Measurements from ENCODE around the gene ECHDC1. TPM values are rescaled to one million over a fixed set of nuclear protein-coding genes. Genes with fewer than 3 reads are reported as not detected.

ECHDC1 gene
- total RNA-seq, 1 experiment from 2014 or later = 60.0 TPM

DNA sequence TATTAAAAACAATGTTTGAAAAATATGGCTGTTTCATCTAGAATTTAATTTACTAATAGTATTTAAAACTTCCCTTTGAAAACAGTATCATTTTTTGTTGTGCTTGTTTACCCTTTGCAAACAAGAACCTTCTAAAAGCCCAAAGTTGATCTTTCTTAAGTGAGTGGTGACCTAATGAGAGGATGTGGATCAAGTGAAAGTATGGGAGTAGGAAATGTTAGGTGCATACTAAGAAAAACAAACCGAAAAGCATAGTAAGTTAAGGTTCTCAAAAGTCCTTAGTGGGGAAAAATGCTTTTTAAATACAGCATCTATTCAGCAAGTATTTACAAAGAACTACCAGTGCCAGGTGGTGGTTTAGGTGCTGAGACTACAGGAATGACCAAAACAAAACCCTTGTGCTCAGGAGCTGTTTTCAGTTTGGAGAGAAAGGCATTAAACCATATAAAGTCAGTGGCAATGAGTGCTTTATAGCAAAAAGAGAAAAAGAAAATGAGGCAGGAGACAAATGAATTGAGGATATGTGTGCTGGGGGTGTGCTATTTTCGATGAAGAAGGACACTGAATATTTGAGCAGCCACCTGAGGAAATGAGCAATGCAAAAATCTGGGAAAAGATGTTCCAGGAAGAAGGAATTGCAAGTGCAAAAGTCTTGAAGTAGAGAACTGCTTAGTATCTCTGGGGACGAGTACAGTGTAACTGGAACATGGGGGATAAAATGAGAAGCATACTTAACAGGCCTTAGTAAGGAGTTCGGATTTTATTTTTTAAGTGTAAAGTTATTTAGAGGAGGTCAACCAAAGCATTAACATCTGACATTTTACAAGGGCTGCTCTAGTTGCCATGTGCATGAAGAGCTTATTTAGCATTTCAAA is 52.8 kb downstream of the ECHDC1 start:
- TF ChIP-seq NFYB (CRISPR knock-in tag; conservative IDR thresholded peaks at IDR 0.05; ENCODE audit: low read depth) (no peak), NR1H2 (CRISPR knock-in tag; IDR thresholded peaks at IDR 0.05) (no peak), FOXP1 (CRISPR knock-in tag; IDR thresholded peaks at IDR 0.05; ENCODE audit: borderline replicate concordance) (no peak), ETV6 (CRISPR knock-in tag; IDR thresholded peaks at IDR 0.05) (no peak), GTF2I (CRISPR knock-in tag; conservative IDR thresholded peaks at IDR 0.05) (no peak)
- CTCF ChIA-PET = interaction anchor here (0.6 to 3.3 kb wide), 7 partner anchors 13 to 1230 kb away, joined by 3 to 12 read pairs (median 6); partner anchors contain the start of genes PTPRK and RNF146
- Mint-ChIP-seq H3K27me3 (ENCODE audit: low read depth) (no peaks in the 10 kb centered on the region), H3K27ac (peak overlapping the region; percentile 81), H3K9me3 (no peaks in the 10 kb centered on the region), H3K4me3 (peak overlapping the region; percentile 8; the same call in 1 of the 2 replicates), H3K4me1 (peaks cover 25% of the 10 kb centered on the region), H3K36me3 (peaks cover 25% of the 10 kb centered on the region)
- ATAC-seq (peak; percentile 52), DNase-seq (ENCODE audit: low spot score) (no peak)
- POLR2A ChIA-PET = interaction anchor here (0.6 to 0.8 kb wide), 4 partner anchors 24 to 761 kb away, joined by 3 to 5 read pairs (median 4); no protein-coding TSS in a partner anchor

DNA sequence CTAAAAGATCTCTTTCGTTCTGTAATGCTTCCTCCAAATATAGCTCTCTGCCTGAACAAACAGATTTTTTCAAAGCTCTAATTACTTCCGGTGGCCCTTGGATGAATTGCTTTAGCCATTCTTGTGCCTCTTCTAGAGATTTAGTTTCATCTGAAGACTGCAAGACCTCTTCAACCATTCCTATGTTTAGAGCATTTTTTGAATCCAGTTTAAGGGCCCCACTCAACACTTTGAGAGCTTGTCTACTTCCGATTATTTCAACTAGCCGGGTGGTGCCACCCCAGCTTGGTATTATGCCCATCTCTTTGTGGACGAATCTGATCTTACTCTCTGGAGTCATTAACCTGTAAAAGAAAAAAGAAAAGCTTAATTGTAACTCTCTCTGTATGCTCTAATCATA is 53.5 kb downstream of the ECHDC1 start:
- no peak for DNase-seq (ENCODE audit: low spot score)
- H3K36me3 Mint-ChIP-seq = peaks cover 26% of the 10 kb centered on the region
- ChIA-PET POLR2A (interaction anchor here (1.0 kb wide), 2 partner anchors 8 to 23 kb away, joined by 3 to 4 read pairs; partner anchors contain the start of gene RNF146), CTCF (interaction anchor here (0.8 to 3.3 kb wide), 2 partner anchors 24 to 103 kb away, joined by 6 to 10 read pairs; partner anchors contain the start of gene RNF146)
- no peaks in the 10 kb centered on the region for H3K9me3 Mint-ChIP-seq
- H3K27me3 Mint-ChIP-seq (ENCODE audit: low read depth) = no peaks in the 10 kb centered on the region
- ATAC-seq = no peak
- no peak for TF ChIP-seq JAZF1 (CRISPR knock-in tag; IDR thresholded peaks at IDR 0.05)
- TF ChIP-seq NFE2L1 (CRISPR knock-in tag; IDR thresholded peaks at IDR 0.05) = no peak
- TF ChIP-seq ZNF671 (CRISPR knock-in tag; IDR thresholded peaks at IDR 0.05) = no peak
- TF ChIP-seq NR1H2 (CRISPR knock-in tag; IDR thresholded peaks at IDR 0.05) = no peak
- TF ChIP-seq ZNF121 (CRISPR knock-in tag; IDR thresholded peaks at IDR 0.05) = no peak
- no peak for TF ChIP-seq GABPB1 (CRISPR knock-in tag; IDR thresholded peaks at IDR 0.05)
- TF ChIP-seq, protein P1, sequence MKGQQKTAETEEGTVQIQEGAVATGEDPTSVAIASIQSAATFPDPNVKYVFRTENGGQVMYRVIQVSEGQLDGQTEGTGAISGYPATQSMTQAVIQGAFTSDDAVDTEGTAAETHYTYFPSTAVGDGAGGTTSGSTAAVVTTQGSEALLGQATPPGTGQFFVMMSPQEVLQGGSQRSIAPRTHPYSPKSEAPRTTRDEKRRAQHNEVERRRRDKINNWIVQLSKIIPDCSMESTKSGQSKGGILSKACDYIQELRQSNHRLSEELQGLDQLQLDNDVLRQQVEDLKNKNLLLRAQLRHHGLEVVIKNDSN (CRISPR knock-in tag; IDR thresholded peaks at IDR 0.05) = no peak
- TF ChIP-seq IRF2 (CRISPR knock-in tag; IDR thresholded peaks at IDR 0.05; ENCODE audit: borderline replicate concordance, low read depth) = no peak
- no peak for TF ChIP-seq TP53 (CRISPR knock-in tag; IDR thresholded peaks at IDR 0.05)
- TF ChIP-seq, protein P2, sequence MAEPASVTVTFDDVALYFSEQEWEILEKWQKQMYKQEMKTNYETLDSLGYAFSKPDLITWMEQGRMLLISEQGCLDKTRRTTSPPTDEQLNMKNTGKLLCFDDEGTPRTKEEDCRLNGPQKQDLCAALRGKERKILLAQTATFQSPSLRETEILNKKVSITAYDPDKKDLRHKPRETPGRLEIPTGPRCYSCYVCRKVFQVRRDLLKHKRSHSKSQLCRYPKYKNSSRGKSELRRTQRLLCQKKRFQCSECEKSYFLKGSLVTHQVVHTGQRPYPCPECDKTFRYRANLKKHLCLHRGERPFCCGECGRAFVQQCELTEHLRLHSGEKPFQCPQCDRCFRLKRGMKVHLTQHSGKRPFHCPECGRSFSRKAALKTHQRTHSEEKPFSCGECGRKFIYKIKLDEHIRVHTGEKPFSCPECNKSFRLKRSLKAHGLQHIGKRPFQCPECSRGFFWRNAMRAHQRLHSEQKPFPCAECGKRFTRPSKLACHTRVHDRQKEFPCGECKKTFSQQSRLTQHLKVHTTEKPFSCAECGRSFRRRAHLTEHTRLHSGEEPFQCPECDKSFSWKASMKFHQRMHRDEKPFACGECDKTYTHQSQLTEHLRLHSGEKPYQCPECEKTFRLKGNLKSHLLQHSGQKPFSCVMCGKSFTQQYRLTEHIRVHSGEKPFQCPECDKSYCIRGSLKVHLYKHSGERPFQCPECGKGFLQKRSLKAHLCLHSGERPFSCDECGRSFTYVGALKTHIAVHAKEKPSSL (CRISPR knock-in tag; conservative IDR thresholded peaks at IDR 0.05) = no peak
- TF ChIP-seq, protein P3, sequence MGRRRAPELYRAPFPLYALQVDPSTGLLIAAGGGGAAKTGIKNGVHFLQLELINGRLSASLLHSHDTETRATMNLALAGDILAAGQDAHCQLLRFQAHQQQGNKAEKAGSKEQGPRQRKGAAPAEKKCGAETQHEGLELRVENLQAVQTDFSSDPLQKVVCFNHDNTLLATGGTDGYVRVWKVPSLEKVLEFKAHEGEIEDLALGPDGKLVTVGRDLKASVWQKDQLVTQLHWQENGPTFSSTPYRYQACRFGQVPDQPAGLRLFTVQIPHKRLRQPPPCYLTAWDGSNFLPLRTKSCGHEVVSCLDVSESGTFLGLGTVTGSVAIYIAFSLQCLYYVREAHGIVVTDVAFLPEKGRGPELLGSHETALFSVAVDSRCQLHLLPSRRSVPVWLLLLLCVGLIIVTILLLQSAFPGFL (CRISPR knock-in tag; IDR thresholded peaks at IDR 0.05; ENCODE audit: borderline replicate concordance) = no peak
- TF ChIP-seq ZNF219 (CRISPR knock-in tag; IDR thresholded peaks at IDR 0.05; ENCODE audit: borderline replicate concordance) = no peak
- TF ChIP-seq, protein P4, sequence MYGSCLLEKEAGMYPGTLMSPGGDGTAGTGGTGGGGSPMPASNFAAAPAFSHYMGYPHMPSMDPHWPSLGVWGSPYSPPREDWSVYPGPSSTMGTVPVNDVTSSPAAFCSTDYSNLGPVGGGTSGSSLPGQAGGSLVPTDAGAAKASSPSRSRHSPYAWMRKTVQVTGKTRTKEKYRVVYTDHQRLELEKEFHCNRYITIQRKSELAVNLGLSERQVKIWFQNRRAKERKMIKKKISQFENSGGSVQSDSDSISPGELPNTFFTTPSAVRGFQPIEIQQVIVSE (CRISPR knock-in tag; IDR thresholded peaks at IDR 0.05; ENCODE audit: borderline replicate concordance) = no peak
- no peak for TF ChIP-seq ZNF263 (CRISPR knock-in tag; IDR thresholded peaks at IDR 0.05; ENCODE audit: low read depth)
- TF ChIP-seq, protein P5, sequence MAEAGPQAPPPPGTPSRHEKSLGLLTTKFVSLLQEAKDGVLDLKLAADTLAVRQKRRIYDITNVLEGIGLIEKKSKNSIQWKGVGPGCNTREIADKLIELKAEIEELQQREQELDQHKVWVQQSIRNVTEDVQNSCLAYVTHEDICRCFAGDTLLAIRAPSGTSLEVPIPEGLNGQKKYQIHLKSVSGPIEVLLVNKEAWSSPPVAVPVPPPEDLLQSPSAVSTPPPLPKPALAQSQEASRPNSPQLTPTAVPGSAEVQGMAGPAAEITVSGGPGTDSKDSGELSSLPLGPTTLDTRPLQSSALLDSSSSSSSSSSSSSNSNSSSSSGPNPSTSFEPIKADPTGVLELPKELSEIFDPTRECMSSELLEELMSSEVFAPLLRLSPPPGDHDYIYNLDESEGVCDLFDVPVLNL (CRISPR knock-in tag; IDR thresholded peaks at IDR 0.05; ENCODE audit: borderline replicate concordance, low read depth) = no peak
- no peak for TF ChIP-seq TEAD1 (CRISPR knock-in tag; IDR thresholded peaks at IDR 0.05)
- TF ChIP-seq, protein P6, sequence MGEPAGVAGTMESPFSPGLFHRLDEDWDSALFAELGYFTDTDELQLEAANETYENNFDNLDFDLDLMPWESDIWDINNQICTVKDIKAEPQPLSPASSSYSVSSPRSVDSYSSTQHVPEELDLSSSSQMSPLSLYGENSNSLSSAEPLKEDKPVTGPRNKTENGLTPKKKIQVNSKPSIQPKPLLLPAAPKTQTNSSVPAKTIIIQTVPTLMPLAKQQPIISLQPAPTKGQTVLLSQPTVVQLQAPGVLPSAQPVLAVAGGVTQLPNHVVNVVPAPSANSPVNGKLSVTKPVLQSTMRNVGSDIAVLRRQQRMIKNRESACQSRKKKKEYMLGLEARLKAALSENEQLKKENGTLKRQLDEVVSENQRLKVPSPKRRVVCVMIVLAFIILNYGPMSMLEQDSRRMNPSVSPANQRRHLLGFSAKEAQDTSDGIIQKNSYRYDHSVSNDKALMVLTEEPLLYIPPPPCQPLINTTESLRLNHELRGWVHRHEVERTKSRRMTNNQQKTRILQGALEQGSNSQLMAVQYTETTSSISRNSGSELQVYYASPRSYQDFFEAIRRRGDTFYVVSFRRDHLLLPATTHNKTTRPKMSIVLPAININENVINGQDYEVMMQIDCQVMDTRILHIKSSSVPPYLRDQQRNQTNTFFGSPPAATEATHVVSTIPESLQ (CRISPR knock-in tag; IDR thresholded peaks at IDR 0.05) = no peak
- H3K4me1 Mint-ChIP-seq = peaks cover 25% of the 10 kb centered on the region
- H3K4me3 Mint-ChIP-seq = no peak overlapping the region
- H3K27ac Mint-ChIP-seq = peak overlapping the region; percentile 42
